ENCODE measurements around the gene TOR4A.

Gene TOR4A

DNA sequence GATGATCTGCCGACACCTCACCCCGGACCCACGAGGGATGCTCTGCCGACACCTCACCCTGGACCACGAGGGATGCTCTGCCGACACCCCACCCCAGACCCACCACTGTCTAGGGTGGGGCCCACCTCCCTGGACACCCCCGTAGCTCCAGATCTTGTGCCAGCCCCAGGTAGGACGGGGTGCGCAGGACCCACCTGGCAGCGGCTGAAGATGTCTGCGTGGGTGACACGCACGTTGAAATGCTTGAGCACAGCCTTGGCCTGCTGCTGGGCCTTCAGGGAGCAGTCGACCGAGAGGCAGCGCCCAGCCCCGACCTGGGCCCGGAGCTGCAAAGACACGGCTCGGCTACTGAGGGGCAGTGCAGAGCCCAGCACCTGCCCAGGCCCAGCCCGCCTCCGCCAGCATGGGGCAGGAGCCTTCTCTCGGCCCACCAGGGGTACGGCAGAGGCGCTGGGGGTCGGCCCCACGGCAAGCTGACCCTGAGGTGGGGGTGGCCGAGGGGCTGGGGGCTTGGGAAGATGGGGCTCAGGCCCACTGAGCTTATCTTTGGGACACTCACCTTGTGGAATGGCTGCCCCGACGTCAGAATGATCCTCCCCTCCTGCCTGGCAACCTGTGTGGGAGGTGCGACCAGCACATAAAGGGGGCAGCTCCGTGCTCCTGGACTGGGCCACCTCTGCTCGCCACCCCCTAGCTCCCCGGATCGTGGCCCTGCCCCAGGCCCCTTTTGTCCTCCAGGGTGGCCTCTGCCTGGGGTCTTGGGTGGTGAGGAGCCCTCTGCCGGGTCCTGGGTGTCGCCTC, 46.2 kb downstream of the TOR4A start:
- TF ChIP-seq POLR2AphosphoS5 (IDR thresholded peaks at IDR 0.05; ENCODE audit: low read depth, low read length) (no peak), TAF1 (IDR thresholded peaks at IDR 0.05; ENCODE audit: borderline replicate concordance, insufficient read depth, low read length) (no peak), FOXP2 (optimal IDR thresholded peaks at IDR 0.05; ENCODE audit: borderline replicate concordance, extremely low read depth, extremely low read length, insufficient read depth) (no peak), SIN3A (IDR thresholded peaks at IDR 0.05; ENCODE audit: borderline replicate concordance, insufficient read depth, low read length) (no peak)
- TF ChIP-seq, protein P1, sequence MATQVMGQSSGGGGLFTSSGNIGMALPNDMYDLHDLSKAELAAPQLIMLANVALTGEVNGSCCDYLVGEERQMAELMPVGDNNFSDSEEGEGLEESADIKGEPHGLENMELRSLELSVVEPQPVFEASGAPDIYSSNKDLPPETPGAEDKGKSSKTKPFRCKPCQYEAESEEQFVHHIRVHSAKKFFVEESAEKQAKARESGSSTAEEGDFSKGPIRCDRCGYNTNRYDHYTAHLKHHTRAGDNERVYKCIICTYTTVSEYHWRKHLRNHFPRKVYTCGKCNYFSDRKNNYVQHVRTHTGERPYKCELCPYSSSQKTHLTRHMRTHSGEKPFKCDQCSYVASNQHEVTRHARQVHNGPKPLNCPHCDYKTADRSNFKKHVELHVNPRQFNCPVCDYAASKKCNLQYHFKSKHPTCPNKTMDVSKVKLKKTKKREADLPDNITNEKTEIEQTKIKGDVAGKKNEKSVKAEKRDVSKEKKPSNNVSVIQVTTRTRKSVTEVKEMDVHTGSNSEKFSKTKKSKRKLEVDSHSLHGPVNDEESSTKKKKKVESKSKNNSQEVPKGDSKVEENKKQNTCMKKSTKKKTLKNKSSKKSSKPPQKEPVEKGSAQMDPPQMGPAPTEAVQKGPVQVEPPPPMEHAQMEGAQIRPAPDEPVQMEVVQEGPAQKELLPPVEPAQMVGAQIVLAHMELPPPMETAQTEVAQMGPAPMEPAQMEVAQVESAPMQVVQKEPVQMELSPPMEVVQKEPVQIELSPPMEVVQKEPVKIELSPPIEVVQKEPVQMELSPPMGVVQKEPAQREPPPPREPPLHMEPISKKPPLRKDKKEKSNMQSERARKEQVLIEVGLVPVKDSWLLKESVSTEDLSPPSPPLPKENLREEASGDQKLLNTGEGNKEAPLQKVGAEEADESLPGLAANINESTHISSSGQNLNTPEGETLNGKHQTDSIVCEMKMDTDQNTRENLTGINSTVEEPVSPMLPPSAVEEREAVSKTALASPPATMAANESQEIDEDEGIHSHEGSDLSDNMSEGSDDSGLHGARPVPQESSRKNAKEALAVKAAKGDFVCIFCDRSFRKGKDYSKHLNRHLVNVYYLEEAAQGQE (IDR thresholded peaks at IDR 0.05; ENCODE audit: insufficient read depth in 1 of 2, low read depth in 2 of 2, low read length in 2 of 2), result no peak

DNA sequence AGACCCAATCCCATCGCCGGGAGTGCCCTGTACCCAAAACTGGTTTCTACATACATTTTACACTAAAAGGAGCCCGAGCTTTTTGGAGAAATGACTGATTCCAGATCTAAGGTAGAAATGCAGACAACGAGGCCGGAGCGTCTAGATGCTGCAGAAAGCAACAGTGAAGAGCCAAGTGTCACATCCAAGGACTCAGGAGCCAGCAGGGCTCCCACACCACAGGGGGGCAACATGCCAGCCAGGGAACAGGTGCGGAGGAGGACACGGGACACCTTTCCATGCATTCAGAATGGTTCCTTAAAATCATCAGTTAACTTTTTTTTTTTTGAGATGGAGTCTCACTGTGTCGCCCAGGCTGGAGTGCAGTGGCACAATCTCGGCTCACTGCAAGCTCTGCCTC, 47.6 kb downstream of the TOR4A start:
- TF ChIP-seq TAF1 (IDR thresholded peaks at IDR 0.05; ENCODE audit: borderline replicate concordance, insufficient read depth, low read length), result no peak
- TF ChIP-seq FOXP2 (optimal IDR thresholded peaks at IDR 0.05; ENCODE audit: borderline replicate concordance, extremely low read depth, extremely low read length, insufficient read depth), result no peak
- TF ChIP-seq POLR2AphosphoS5 (IDR thresholded peaks at IDR 0.05; ENCODE audit: low read depth, low read length), result no peak
- TF ChIP-seq, protein P1 (IDR thresholded peaks at IDR 0.05; ENCODE audit: insufficient read depth in 1 of 2, low read depth in 2 of 2, low read length in 2 of 2), result no peak
- no peak for TF ChIP-seq SIN3A (IDR thresholded peaks at IDR 0.05; ENCODE audit: borderline replicate concordance, insufficient read depth, low read length)

DNA sequence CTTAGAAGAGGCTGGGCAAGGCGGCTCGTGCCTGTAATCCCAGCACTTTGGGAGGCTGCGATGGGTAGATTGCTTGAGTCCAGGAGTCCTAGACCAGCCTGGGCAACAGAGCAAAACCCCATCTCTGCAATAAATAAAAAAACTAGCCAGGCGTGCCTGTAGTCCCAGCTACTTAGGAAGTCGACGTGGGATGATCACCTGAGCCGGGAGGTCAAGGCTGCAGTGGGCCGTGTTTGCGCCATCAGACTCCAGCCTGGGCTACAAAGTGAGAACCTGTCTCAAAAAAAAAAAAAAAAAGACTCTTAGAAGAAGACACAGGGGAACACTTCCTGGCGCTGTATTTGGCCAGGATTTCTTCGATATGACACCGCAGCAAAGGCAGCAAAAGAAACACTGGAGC, 48.3 kb downstream of the TOR4A start:
- TF ChIP-seq POLR2AphosphoS5 (IDR thresholded peaks at IDR 0.05; ENCODE audit: low read depth, low read length) (no peak), FOXP2 (optimal IDR thresholded peaks at IDR 0.05; ENCODE audit: borderline replicate concordance, extremely low read depth, extremely low read length, insufficient read depth) (no peak), TAF1 (IDR thresholded peaks at IDR 0.05; ENCODE audit: borderline replicate concordance, insufficient read depth, low read length) (no peak), SIN3A (IDR thresholded peaks at IDR 0.05; ENCODE audit: borderline replicate concordance, insufficient read depth, low read length) (no peak)
- TF ChIP-seq, protein P1 (IDR thresholded peaks at IDR 0.05; ENCODE audit: insufficient read depth in 1 of 2, low read depth in 2 of 2, low read length in 2 of 2), result no peak

DNA sequence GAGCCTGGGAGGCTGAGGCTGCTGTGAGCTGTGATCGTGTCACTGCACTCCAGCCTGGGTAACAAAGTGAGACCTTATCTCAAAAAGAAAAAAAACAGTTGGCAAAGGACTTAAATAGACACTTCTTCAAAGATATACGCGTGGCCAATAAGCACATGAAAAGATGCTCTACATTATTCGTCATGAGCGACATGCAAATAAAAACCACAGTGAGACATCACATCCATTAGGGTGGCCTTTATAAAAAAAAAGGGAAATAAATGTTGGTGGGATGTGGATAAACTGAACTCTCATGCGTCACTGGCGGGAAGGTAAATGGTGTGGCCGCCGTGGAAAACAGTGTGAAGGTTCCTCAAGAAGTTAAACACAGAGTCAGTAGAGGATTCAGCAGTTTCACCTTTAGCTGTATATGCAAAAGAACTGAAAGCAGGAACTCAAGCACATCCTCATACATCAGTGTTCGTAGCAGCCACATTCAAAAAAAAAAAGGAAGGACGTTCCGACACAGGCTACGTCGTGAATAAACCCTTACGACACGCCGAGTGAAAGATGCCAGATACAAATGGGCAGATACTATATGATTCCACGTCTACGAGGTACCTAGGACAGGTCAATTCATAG, 49.0 kb downstream of the TOR4A start:
- TF ChIP-seq FOXP2 (optimal IDR thresholded peaks at IDR 0.05; ENCODE audit: borderline replicate concordance, extremely low read depth, extremely low read length, insufficient read depth) (no peak), POLR2AphosphoS5 (IDR thresholded peaks at IDR 0.05; ENCODE audit: low read depth, low read length) (no peak), SIN3A (IDR thresholded peaks at IDR 0.05; ENCODE audit: borderline replicate concordance, insufficient read depth, low read length) (no peak), TAF1 (IDR thresholded peaks at IDR 0.05; ENCODE audit: borderline replicate concordance, insufficient read depth, low read length) (no peak)
- TF ChIP-seq, protein P1 (IDR thresholded peaks at IDR 0.05; ENCODE audit: insufficient read depth in 1 of 2, low read depth in 2 of 2, low read length in 2 of 2), result no peak

Measured in PFSK-1 (cell line).